Mesendoderm (in vitro differentiated cells): ENCODE measurements around the gene GNAQ.

Source experiments
- DNase-seq: peaks from one replicate; pipeline ENCODE4 v3.0.0; 2013
- H2AK5ac ChIP-seq: 2 replicates; pipeline ENCODE4 v1.6.1; 2013; ENCODE audit warnings: low read length, inconsistent platforms
- H2BK120ac ChIP-seq: 2 replicates; pipeline ENCODE4 v1.6.1; 2013; ENCODE audit warnings: low read depth, mild to moderate bottlenecking, low read length, moderate library complexity, mixed read lengths
- H2BK15ac ChIP-seq: replicated peaks from 2 replicates; pipeline ENCODE4 v1.6.1; 2013; ENCODE audit warnings: low read depth, mild to moderate bottlenecking, moderate library complexity
- H2BK5ac ChIP-seq: 2 replicates; pipeline ENCODE4 v1.6.1; 2013; ENCODE audit warnings: low read length, inconsistent platforms
- H3K18ac ChIP-seq: 2 replicates; pipeline ENCODE4 v1.6.1; 2013; ENCODE audit warnings: mild to moderate bottlenecking, low read length, mixed read lengths
- H3K23ac ChIP-seq: one replicate; pipeline ENCODE4 v1.6.1; 2013; ENCODE audit warnings: low read length
- H3K27ac ChIP-seq: 2 replicates; pipeline ENCODE4 v1.5.1; 2013; ENCODE audit warnings: low read depth, mild to moderate bottlenecking, inconsistent platforms, low read length, moderate library complexity
- H3K27me3 ChIP-seq: 2 replicates; pipeline ENCODE4 v1.6.1; 2013; ENCODE audit warnings: low read length, control low read depth, mild to moderate bottlenecking, inconsistent platforms; ENCODE audit not compliant: insufficient read depth, poor library complexity
- H3K36me3 ChIP-seq: 2 replicates; pipeline ENCODE4 v1.6.1; 2013; ENCODE audit warnings: low read length, inconsistent platforms; ENCODE audit not compliant: control insufficient read depth, insufficient read depth
- H3K4ac ChIP-seq: one replicate; pipeline ENCODE4 v1.6.1; 2013; ENCODE audit warnings: low read depth, mild to moderate bottlenecking, low read length, moderate library complexity
- H3K4me1 ChIP-seq: 2 replicates; pipeline ENCODE4 v1.6.1; 2013; ENCODE audit warnings: low read depth, low read length, inconsistent platforms; ENCODE audit not compliant: control insufficient read depth
- H3K4me2 ChIP-seq: 2 replicates; pipeline ENCODE4 v1.6.1; 2013; ENCODE audit warnings: low read length
- H3K4me3 ChIP-seq: 2 replicates; pipeline ENCODE4 v1.5.1; 2013; ENCODE audit warnings: mild to moderate bottlenecking, low read length
- H3K56ac ChIP-seq: one replicate; pipeline ENCODE4 v1.6.1; 2013; ENCODE audit warnings: low read length
- H3K79me1 ChIP-seq: 2 replicates; pipeline ENCODE4 v1.6.1; 2013; ENCODE audit warnings: low read length, inconsistent platforms
- H3K79me2 ChIP-seq: 2 replicates; pipeline ENCODE4 v1.6.1; 2013; ENCODE audit warnings: mild to moderate bottlenecking, low read length; ENCODE audit not compliant: control insufficient read depth, insufficient read depth
- H3K9ac ChIP-seq: 2 replicates; pipeline ENCODE4 v1.6.1; 2013; ENCODE audit warnings: low read length, inconsistent platforms
- H4K5ac ChIP-seq: one replicate; pipeline ENCODE4 v1.6.1; 2013; ENCODE audit warnings: low read length
- H4K8ac ChIP-seq: one replicate; pipeline ENCODE4 v1.6.1; 2013; ENCODE audit warnings: low read depth, mild to moderate bottlenecking, control low read depth, low read length, moderate library complexity
- WGBS: extraction: QIAGEN DNeasy Blood & Tissue Kit; methylation state at CpG from one replicate; pipeline ENCODE4 v1.1.7; 2013; ENCODE audit warnings: low lambda C conversion rate, missing lambda C conversion rate; ENCODE audit not compliant: insufficient coverage; ENCODE audit errors: extremely low coverage; 5-methylcytosine and 5-hydroxymethylcytosine counted together

GNAQ gene

DNA sequence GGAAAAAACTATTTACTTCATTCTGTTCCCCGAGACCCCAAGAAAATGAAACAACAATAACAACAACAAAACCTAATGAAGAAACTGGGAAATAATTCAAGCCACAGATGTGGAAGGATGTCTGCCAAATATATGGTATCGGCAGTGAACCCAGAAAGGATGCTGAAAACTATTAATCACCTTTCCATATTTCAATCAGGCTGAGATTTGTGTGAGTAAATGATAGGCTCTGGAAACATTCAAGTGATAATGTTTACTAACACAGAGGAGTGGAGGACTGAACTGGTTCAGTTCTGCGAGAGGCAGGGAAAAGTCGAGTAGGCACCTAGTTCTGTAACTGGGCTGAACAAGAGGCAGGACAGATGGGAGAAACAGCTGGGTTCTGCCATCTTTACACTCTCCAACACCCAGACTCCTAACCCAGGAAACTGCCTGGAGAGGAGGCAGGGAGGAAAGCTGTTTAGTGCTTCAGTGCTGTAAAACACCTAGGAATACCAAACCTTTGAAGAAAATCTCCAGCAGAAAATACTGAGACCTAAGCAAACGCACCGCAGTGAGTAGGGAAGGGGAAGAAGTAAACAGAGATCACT is 286.7 kb downstream of the GNAQ start:
- no peak overlapping the region for H3K27ac ChIP-seq
- DNase-seq: peak; percentile 32

GRCh38 chr9:77743386-77743785 is 288.2 kb downstream of the GNAQ start:
- Histone ChIP-seq H3K4me2 (no peak overlapping the region), H3K4me3 (no peak overlapping the region), H3K27me3 (no peaks in the 10 kb centered on the region), H3K18ac (no peak overlapping the region), H2BK120ac (no peak overlapping the region), H3K9ac (no peak overlapping the region), H2AK5ac (no peak overlapping the region), H2BK5ac (no peak overlapping the region), H3K79me2 (no peaks in the 10 kb centered on the region), H4K5ac (no peak overlapping the region), H2BK15ac (no peak overlapping the region), H3K4ac (no peak overlapping the region), H4K8ac (no peak overlapping the region), H3K4me1 (peaks cover 2% of the 10 kb centered on the region), H3K23ac (no peak overlapping the region), H3K36me3 (no peaks in the 10 kb centered on the region), H3K56ac (no peak overlapping the region), H3K79me1 (no peaks in the 10 kb centered on the region), H3K27ac (no peak overlapping the region)
- WGBS: no CpG with 5 or more reads among the region's 1 CpG
- no peak for DNase-seq

More for the DNA sequence above, 286.7 kb downstream of the GNAQ start:
- Histone ChIP-seq H2BK120ac (no peak overlapping the region), H3K27me3 (no peaks in the 10 kb centered on the region), H3K9ac (no peak overlapping the region), H3K36me3 (no peaks in the 10 kb centered on the region), H3K4me3 (no peak overlapping the region), H3K18ac (no peak overlapping the region), H3K56ac (peak overlapping the region; percentile 9), H3K79me2 (no peaks in the 10 kb centered on the region), H3K4me2 (no peak overlapping the region), H2BK5ac (no peak overlapping the region), H4K5ac (no peak overlapping the region), H2BK15ac (no peak overlapping the region), H3K23ac (no peak overlapping the region), H2AK5ac (no peak overlapping the region), H3K4me1 (no peaks in the 10 kb centered on the region), H3K79me1 (no peaks in the 10 kb centered on the region), H4K8ac (no peak overlapping the region), H3K4ac (no peak overlapping the region)
- WGBS: no CpG with 5 or more reads among the region's 6 CpGs

DNA sequence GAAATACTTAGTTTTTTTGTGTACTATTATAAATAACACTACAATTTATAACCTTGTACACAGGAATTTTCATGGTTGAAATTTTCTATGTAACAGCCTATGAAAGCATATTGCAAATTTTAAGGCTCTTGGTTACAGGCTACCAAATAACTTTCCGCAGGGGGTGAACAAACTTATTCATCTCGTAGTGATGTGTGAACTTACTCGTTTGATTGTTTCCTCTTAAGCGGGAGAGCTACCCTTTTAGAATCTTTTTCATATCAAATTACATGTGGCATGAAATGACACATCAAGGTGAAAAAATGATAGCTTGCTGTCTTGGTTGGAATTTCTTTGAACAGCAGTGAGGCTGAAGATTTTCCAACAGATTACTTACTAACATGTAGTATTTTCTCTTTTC is 292.7 kb downstream of the GNAQ start:
- H2BK120ac ChIP-seq: no peak overlapping the region
- no peak overlapping the region for H2BK5ac ChIP-seq
- no peak for DNase-seq
- H3K4ac ChIP-seq: no peak overlapping the region
- no peak overlapping the region for H3K9ac ChIP-seq
- H3K4me2 ChIP-seq: no peak overlapping the region
- H3K79me2 ChIP-seq: no peaks in the 10 kb centered on the region
- no peak overlapping the region for H2BK15ac ChIP-seq
- no peak overlapping the region for H3K56ac ChIP-seq
- WGBS: no CpG with 5 or more reads among the region's 4 CpGs
- no peaks in the 10 kb centered on the region for H3K27me3 ChIP-seq
- H3K27ac ChIP-seq: no peak overlapping the region
- H4K5ac ChIP-seq: no peak overlapping the region
- no peak overlapping the region for H3K18ac ChIP-seq
- no peak overlapping the region for H3K23ac ChIP-seq
- peaks cover 5% of the 10 kb centered on the region for H3K4me1 ChIP-seq
- no peak overlapping the region for H3K4me3 ChIP-seq
- H3K79me1 ChIP-seq: peaks cover 2% of the 10 kb centered on the region
- no peak overlapping the region for H2AK5ac ChIP-seq
- no peaks in the 10 kb centered on the region for H3K36me3 ChIP-seq
- H4K8ac ChIP-seq: no peak overlapping the region

DNA sequence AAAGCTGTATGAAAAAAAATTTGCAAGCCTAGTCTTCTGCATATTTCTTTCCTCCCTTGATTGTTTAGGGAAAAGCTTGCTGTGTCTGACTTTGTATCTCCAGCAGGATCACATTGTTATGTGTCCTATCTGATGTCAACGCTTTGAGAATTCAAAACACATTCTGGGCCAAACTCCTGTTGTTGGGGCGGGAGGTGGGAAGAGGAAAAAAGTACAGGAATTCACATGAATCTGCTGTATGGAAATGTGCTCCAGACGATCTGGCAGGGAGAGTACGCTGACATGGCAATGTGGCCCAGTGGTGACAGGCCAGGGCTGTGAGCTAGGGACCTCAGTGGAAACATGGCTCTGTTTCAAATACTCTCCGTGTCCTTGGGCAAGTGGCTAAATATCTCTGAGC is 296.1 kb downstream of the GNAQ start:
- peaks cover 5% of the 10 kb centered on the region for H3K4me1 ChIP-seq

DNA sequence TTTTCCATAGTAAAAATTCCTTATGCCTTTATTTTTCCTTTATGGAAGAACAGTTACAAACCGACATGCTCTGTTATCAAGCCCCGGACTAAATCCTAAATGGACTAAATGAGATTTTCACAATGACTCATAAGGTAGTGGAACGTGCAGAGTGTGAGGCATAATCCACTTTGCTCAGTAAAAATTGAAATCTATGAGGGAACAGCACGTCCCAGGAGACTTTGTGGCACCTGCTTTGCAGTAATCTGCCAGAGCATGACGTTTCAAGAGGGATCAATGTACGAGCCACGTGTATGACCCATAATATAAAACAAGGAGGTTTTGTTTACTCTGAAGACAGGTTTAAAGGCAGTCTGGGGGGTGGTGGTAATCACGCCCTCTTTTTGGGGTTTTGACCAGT is 299.7 kb downstream of the GNAQ start:
- Histone ChIP-seq H4K5ac (no peak overlapping the region), H3K36me3 (no peaks in the 10 kb centered on the region), H3K4me3 (no peak overlapping the region), H3K23ac (no peak overlapping the region), H3K4ac (no peak overlapping the region), H3K79me2 (no peaks in the 10 kb centered on the region), H3K4me1 (peaks cover 4% of the 10 kb centered on the region), H3K56ac (no peak overlapping the region), H3K4me2 (no peak overlapping the region), H2AK5ac (no peak overlapping the region), H2BK120ac (no peak overlapping the region), H3K79me1 (peaks cover 2% of the 10 kb centered on the region), H3K18ac (no peak overlapping the region), H4K8ac (no peak overlapping the region), H2BK5ac (no peak overlapping the region), H2BK15ac (no peak overlapping the region), H3K9ac (no peak overlapping the region), H3K27me3 (no peaks in the 10 kb centered on the region), H3K27ac (no peak overlapping the region)
- no CpG with 5 or more reads among the region's 8 CpGs for WGBS
- DNase-seq: no peak

More for the DNA sequence above, 296.1 kb downstream of the GNAQ start:
- Histone ChIP-seq H3K56ac (no peak overlapping the region), H4K5ac (no peak overlapping the region), H3K27me3 (no peaks in the 10 kb centered on the region), H3K4ac (no peak overlapping the region), H3K18ac (no peak overlapping the region), H3K9ac (no peak overlapping the region), H2BK120ac (no peak overlapping the region), H2BK15ac (no peak overlapping the region), H3K36me3 (no peaks in the 10 kb centered on the region), H3K4me2 (no peak overlapping the region), H4K8ac (no peak overlapping the region), H3K79me2 (no peaks in the 10 kb centered on the region), H3K27ac (no peak overlapping the region), H3K4me3 (no peak overlapping the region), H3K23ac (peak overlapping the region; percentile 49), H3K79me1 (peaks cover 2% of the 10 kb centered on the region), H2AK5ac (no peak overlapping the region), H2BK5ac (no peak overlapping the region)
- no CpG with 5 or more reads among the region's 5 CpGs for WGBS
- peak; percentile 33 for DNase-seq
